Fibroblast of mammary gland (primary cell): ENCODE data around the gene LHX5.

Experiments used
- DNase-seq: peaks from one replicate; pipeline ENCODE4 v3.0.0-alpha.2; 2010; ENCODE audit warnings: low read depth
- H3K4me3 ChIP-seq: 2 replicates; pipeline ENCODE4 v1.5.1; 2011; ENCODE audit warnings: low read depth, mild to moderate bottlenecking, low read length, moderate library complexity; ENCODE audit not compliant: control insufficient read depth
- TF ChIP-seq, protein P1 (sequence below): conservative IDR thresholded peaks from 2 replicates; pipeline ENCODE4 v1.5.1; 2011; ENCODE audit warnings: low read depth, low read length, inconsistent platforms; ENCODE audit not compliant: control insufficient read depth, insufficient read depth

The LHX5 gene

DNA sequence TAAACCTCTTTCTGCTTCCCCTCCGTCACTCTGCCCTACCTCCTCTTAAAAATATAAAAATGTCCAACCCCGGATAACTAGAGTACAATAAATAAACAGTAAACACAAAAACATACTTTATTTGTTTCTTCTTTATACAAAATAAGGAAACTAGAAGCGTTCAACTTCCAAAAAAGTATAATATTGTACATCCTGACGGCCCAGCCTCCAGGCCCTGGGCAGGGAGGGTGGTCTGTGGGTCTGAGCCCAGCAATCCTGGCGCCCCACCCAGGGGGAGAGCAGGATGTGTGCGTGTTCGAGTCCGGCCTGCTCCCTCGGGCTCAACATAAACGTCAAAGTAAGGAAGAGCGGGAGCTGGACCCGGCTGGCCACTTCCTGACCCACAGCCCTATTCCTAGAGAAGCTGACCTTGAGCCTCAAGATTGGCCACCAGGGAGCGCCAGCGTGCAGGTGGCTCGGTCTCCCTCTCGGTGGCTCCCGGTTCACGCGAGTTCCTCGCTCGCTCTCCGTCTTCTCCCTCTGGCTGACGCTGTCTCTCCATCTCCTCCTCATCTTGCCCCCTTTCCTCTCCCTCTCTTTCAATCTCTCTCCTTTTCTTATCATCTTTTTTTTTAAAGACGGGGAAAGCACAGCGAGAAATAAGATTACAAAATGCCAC lies 9.4 kb downstream of the LHX5 start:
- peak; percentile 74 for DNase-seq
- H3K4me3 ChIP-seq, result peak overlapping the region; percentile 10
- TF ChIP-seq, protein P1, sequence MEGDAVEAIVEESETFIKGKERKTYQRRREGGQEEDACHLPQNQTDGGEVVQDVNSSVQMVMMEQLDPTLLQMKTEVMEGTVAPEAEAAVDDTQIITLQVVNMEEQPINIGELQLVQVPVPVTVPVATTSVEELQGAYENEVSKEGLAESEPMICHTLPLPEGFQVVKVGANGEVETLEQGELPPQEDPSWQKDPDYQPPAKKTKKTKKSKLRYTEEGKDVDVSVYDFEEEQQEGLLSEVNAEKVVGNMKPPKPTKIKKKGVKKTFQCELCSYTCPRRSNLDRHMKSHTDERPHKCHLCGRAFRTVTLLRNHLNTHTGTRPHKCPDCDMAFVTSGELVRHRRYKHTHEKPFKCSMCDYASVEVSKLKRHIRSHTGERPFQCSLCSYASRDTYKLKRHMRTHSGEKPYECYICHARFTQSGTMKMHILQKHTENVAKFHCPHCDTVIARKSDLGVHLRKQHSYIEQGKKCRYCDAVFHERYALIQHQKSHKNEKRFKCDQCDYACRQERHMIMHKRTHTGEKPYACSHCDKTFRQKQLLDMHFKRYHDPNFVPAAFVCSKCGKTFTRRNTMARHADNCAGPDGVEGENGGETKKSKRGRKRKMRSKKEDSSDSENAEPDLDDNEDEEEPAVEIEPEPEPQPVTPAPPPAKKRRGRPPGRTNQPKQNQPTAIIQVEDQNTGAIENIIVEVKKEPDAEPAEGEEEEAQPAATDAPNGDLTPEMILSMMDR, result peak; percentile 93

DNA sequence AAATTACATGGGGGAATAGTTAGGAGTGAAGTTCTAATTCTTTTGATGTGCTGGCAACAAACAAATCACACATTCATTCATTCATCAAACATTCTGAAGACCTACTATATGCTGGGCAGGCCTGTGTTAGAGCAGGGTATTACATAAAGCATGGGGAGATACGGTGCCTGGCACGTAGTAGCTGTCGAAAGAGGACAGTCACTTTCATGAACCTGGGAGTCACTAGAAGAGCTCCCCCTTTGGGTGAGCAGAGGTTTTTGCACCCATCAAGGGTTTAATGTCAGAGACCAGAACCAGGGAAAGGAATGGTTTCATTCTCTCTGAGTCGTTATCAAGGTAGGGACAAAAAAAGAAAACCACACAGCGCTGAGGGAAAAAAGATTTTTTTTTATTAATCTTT lies 10.0 kb downstream of the LHX5 start:
- TF ChIP-seq, protein P1, result peak; percentile 60
- H3K4me3 ChIP-seq, result no peak overlapping the region
- DNase-seq, result peak; percentile 23

DNA sequence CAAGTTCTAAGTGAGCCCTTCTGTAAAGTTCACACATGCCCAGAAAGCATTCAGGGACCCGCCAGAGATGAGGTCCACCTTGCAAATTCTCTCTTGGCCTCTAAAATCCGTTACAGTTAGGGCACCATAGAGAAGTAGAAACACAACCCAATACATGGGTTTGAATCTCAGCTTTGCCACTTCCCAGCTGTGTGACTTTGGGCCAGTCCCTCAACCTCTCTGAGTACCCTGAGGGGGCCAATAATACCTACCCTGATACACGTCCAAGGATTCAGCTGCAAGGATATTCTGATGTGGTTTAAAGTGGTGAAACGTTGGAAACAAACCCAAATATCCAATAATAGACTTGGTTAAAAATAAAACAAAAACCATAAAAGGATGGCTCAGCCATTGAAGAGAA lies 11.7 kb downstream of the LHX5 start:
- TF ChIP-seq, protein P1, result no peak
- no peak for DNase-seq
- H3K4me3 ChIP-seq, result no peak overlapping the region

- no peak for DNase-seq
- TF ChIP-seq, protein P1, result no peak
- H3K4me3 ChIP-seq, result no peak overlapping the region
These were observed 14.0 kb downstream of the LHX5 start for GRCh38 chr12:113457710-113458109.

- H3K4me3 ChIP-seq, result no peak overlapping the region
- TF ChIP-seq, protein P1, result no peak
- DNase-seq, result no peak
These were observed 14.5 kb downstream of the LHX5 start for GRCh38 chr12:113457185-113457584.

- no peak overlapping the region for H3K4me3 ChIP-seq
- TF ChIP-seq, protein P1, result no peak
- DNase-seq, result no peak
These were observed 14.9 kb downstream of the LHX5 start for GRCh38 chr12:113456761-113457160.

- TF ChIP-seq, protein P1, result no peak
- no peak overlapping the region for H3K4me3 ChIP-seq
- no peak for DNase-seq
These were observed 15.5 kb downstream of the LHX5 start for GRCh38 chr12:113456199-113456598.
